GM21576 (cell line): ENCODE data around the gene PEG3.
"Not testable (repeated sequence)": the region's sequence is repeated elsewhere in the genome, so short reads cannot be mapped to it uniquely, and the experiment has no call there.

Experiments used
- ATAC-seq: cut with Tn5 transposase; IDR thresholded peaks from one replicate; pipeline ENCODE4 v1.9.1; 2021; ENCODE audit warnings: mild to moderate bottlenecking, moderate library complexity; ENCODE audit not compliant: unreplicated experiment

The PEG3 gene

GRCh38 chr19:56840451-56841192 is at the start of gene PEG3, which contains the start of gene ZIM2:
TSS of gene PEG3 (minus strand) at chr19:56840726. CDS start at chr19:56824655, 16,071 bp downstream.
TSS of gene ZIM2 (minus strand) at chr19:56840726. CDS start at chr19:56824277, 16,449 bp downstream.
- no peak for ATAC-seq

GRCh38 chr19:56885173-56885985 is 44.9 kb upstream of the PEG3 start:
- no peak for ATAC-seq

- no peak for ATAC-seq
These were observed 43.9 kb upstream of the PEG3 start for GRCh38 chr19:56884441-56884840.

- ATAC-seq: no peak
These were observed 40.2 kb upstream of the PEG3 start for GRCh38 chr19:56880592-56881190.

GRCh38 chr19:56877069-56877715 is 36.7 kb upstream of the PEG3 start:
- ATAC-seq: no peak

GRCh38 chr19:56875717-56876116 is 35.2 kb upstream of the PEG3 start:
- ATAC-seq: no peak

- no peak for ATAC-seq
These were observed 34.0 kb upstream of the PEG3 start for GRCh38 chr19:56874530-56874929.

- no peak for ATAC-seq
These were observed 33.0 kb upstream of the PEG3 start for GRCh38 chr19:56873493-56873892.

GRCh38 chr19:56869886-56870285 is 29.4 kb upstream of the PEG3 start:
- no peak for ATAC-seq

GRCh38 chr19:56868446-56868845 is 27.9 kb upstream of the PEG3 start:
- no peak for ATAC-seq

- no peak for ATAC-seq
These were observed 26.0 kb upstream of the PEG3 start for GRCh38 chr19:56866538-56866937.

- no peak for ATAC-seq
These were observed 24.1 kb upstream of the PEG3 start for GRCh38 chr19:56864443-56865125.

- ATAC-seq: no peak
These were observed 22.2 kb upstream of the PEG3 start for GRCh38 chr19:56862741-56863140.

- ATAC-seq: not testable (repeated sequence)
These were observed 19.9 kb upstream of the PEG3 start for GRCh38 chr19:56860409-56860808.

GRCh38 chr19:56858026-56858425 is 17.5 kb upstream of the PEG3 start:
- no peak for ATAC-seq

- no peak for ATAC-seq
These were observed 16.3 kb upstream of the PEG3 start for GRCh38 chr19:56856822-56857221.

GRCh38 chr19:56852361-56852760 is 11.8 kb upstream of the PEG3 start:
- not testable (repeated sequence) for ATAC-seq

GRCh38 chr19:56848166-56848565 is 7.6 kb upstream of the PEG3 start:
- no peak for ATAC-seq

- ATAC-seq: no peak
These were observed 1.9 kb upstream of the PEG3 start for GRCh38 chr19:56842412-56842811.

- ATAC-seq: no peak
These were observed 642 bp upstream of the PEG3 start for GRCh38 chr19:56841193-56841543.
